Thyroid gland (tissue), 4 donors: Measurements from ENCODE around the gene COMT.

Experiments
- CTCF ChIP-seq, 6 experiments: fragments of 200-600 bp in 3 of 6; fragments of 450-650 bp in 3 of 6; sonication (generic) in 3 of 6; IDR thresholded peaks; one replicate each; pipeline ENCODE4 v1.5.1; 2016 to 2019; ENCODE audit warnings: antibody characterized with exemption in 6 of 6, mild to moderate bottlenecking in 2 of 6, inconsistent platforms in 1 of 6, moderate library complexity in 1 of 6
- POLR2A ChIP-seq, 2 donors: fragments of 450-650 bp; IDR thresholded peaks; one replicate each; pipeline ENCODE4 v1.6.1; 2017; ENCODE audit warnings: antibody characterized with exemption in 2 of 2, mild to moderate bottlenecking in 2 of 2, moderate library complexity in 1 of 2

DNA sequence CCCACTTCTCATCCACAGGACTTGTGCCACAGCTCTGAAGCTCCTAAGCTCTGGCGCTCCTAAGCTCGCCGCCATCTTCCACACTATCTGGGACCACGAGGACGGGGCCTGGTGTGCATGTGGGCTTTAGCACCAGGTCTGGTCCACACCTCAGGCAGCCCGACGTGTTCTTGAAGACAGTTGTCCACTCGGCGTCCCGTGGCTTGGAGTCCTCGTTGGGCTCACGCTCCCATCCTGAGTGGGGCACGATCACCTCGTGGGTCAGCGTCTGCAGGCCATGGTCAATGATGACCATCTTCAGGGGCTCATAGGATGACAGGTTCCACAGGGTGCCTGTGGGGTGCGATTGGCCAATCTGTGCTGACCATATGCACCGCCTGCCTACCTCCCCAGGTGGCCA, 37.2 kb downstream of the COMT start:
- TF ChIP-seq CTCF (IDR thresholded peaks at IDR 0.05) (no peak), POLR2A (IDR thresholded peaks at IDR 0.05) (no peak)
